Measurements from ENCODE around the gene PTPRK. TPM values are rescaled to one million over a fixed set of nuclear protein-coding genes. Genes with fewer than 3 reads are reported as not detected.

The PTPRK gene
- total RNA-seq, 2 donors from 2014 or later = 94.1 to 117 TPM

DNA sequence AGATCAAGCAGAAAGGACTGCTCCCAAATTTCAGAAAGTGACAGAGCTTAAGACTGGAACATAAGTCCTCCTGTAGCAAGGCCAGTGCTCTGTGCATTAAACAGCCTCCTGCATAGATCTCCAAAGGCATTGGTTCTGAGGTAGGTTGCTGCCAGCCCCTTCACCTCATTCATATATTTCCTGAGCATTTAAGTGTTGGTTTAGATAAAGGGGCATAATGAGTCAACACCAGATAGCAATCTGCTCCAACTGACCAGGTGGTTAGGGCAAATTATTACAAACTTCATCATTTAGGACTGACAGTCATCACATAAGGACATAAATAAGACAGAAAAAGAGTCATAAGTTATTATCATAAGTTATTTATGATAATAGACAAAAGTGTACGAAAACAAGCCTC, 10.7 kb downstream of the PTPRK start:
- Histone ChIP-seq H3K27ac (no peak overlapping the region), H3K9me3 (no peaks in the 10 kb centered on the region), H3K36me3 (no peaks in the 10 kb centered on the region), H3K4me1 (peaks cover 28% of the 10 kb centered on the region), H3K4me3 (no peak overlapping the region), H3K9ac (ENCODE audit: low read depth in 2 of 2, low read length in 2 of 2) (no peak overlapping the region), H3K27me3 (no peaks in the 10 kb centered on the region)
- TF ChIP-seq, protein P1, sequence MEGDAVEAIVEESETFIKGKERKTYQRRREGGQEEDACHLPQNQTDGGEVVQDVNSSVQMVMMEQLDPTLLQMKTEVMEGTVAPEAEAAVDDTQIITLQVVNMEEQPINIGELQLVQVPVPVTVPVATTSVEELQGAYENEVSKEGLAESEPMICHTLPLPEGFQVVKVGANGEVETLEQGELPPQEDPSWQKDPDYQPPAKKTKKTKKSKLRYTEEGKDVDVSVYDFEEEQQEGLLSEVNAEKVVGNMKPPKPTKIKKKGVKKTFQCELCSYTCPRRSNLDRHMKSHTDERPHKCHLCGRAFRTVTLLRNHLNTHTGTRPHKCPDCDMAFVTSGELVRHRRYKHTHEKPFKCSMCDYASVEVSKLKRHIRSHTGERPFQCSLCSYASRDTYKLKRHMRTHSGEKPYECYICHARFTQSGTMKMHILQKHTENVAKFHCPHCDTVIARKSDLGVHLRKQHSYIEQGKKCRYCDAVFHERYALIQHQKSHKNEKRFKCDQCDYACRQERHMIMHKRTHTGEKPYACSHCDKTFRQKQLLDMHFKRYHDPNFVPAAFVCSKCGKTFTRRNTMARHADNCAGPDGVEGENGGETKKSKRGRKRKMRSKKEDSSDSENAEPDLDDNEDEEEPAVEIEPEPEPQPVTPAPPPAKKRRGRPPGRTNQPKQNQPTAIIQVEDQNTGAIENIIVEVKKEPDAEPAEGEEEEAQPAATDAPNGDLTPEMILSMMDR (IDR thresholded peaks at IDR 0.05) = no peak
- intact Hi-C loops (cut with DNase I) = loop anchor here (10.0 kb wide), 1 partner anchor 175 kb away; no protein-coding TSS in a partner anchor
- DNase-seq = no peak

DNA sequence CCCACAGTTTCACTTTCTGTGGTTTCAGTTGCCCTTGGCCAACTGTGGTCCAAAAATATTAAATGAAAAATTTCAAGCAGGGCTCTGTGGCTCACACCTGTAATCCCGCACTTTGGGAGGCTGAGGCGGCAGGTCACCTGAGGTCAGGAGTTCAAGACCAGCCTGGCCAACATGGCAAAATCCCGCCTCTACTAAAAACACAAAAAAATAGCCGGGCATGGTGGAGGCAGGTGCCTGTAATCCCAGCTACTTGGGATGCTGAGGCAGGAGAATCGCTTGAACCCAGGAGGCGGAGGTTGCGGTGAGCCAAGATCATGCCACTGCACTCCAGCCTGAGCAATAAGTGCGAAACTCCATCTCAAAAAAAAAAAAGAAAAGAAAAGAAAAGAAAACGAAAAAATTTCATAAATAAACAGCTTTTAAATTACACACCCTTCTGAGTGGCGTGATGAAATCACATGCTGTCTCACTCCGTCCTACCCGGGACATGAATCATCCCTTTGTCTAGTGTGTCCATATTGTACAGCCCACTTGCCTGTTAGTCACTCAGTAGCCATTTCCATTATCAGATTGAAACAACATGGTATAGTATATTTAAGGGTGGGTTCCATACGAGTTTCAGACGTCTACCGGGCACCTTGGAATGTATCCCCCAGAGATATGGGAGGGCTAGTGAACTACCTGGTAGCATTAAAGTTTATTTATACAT, 11.7 kb downstream of the PTPRK start:
- H3K36me3 ChIP-seq = no peaks in the 10 kb centered on the region
- intact Hi-C loops (cut with DNase I) = no loop called here
- H3K4me3 ChIP-seq = no peak overlapping the region
- peaks cover 28% of the 10 kb centered on the region for H3K4me1 ChIP-seq
- no peak for DNase-seq
- H3K27me3 ChIP-seq = no peaks in the 10 kb centered on the region
- peak overlapping the region; percentile 78 for H3K27ac ChIP-seq
- no peak overlapping the region for H3K9ac ChIP-seq (ENCODE audit: low read depth in 2 of 2, low read length in 2 of 2)
- H3K9me3 ChIP-seq = no peaks in the 10 kb centered on the region
- TF ChIP-seq, protein P1 (IDR thresholded peaks at IDR 0.05) = no peak

DNA sequence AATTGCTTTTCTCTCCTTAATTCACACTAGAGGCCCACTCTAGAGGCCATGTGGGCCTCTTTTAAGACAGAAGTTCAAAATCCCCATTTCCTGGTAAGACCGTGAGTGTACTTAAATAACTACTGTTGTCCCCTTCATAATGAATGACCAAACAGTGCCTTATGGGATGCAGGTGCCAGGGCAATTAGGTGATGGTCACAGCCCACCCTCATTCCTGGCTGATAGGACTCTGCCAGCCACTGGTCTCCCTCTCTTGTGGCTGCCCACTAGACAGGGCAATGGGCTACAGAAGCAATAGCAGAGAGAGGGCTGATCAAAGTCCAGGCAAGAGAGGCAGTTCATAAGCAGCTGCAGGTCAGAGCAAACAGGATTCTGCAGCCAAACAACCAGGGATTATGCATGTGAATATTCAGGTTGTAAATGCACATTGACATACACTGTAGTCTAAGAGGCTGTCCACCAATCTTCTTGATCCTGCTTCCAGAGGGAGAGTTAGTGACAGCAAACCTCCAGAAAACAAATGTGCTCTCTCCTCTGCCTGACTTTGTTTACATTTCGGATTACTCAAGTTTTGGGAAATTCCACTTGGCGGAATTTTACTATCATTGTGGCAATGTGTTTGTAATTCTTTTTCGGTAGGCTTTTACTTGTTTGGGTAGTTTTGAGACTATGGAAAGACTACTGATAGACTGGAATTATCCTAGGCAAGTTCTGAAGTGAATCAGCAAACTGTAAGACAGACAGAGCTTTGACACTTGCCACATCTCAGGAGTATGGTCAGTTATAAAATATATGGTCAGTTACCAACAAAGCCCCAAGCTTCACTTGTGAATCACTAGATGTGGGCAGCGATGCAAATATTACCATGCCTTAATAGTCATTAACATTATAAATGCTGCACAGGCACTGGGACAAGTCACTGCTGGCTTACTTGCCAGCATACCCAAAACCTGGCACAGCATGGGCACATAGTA, 12.8 kb downstream of the PTPRK start:
- Histone ChIP-seq H3K27ac (peak overlapping the region; percentile 78), H3K36me3 (no peaks in the 10 kb centered on the region), H3K9me3 (no peaks in the 10 kb centered on the region), H3K9ac (ENCODE audit: low read depth in 2 of 2, low read length in 2 of 2) (peak overlapping the region in 1 of 2 donors; percentile 56), H3K4me3 (no peak overlapping the region), H3K4me1 (peaks cover 28% of the 10 kb centered on the region), H3K27me3 (no peaks in the 10 kb centered on the region)
- TF ChIP-seq, protein P1 (IDR thresholded peaks at IDR 0.05) = no peak
- DNase-seq = peak; percentile 74
- intact Hi-C loops (cut with DNase I) = no loop called here

DNA sequence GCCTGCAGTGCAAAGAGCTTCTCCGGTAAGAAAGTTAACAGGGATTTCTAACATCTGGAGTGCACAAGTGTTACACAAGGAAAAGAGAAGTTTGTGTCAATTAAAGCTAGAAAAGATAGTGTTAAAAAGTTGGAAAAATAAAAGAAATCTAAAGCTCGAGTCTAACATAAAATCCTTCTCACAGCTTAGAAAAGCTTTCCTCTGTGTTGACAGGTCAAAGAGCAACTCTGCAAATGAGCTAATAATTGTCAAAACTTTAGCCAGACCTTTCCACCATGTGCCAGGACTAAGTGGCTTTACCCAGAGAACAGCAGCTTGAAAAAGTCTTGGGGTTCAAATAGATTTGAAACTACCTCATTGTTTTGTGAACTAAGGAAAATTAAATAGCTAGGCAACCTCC, 14.8 kb downstream of the PTPRK start:
- Histone ChIP-seq H3K9ac (ENCODE audit: low read depth in 2 of 2, low read length in 2 of 2) (peak overlapping the region in 1 of 2 donors; percentile 70), H3K36me3 (no peaks in the 10 kb centered on the region), H3K9me3 (no peaks in the 10 kb centered on the region), H3K27ac (peak overlapping the region; percentile 72), H3K4me3 (no peak overlapping the region), H3K4me1 (peaks cover 21% of the 10 kb centered on the region), H3K27me3 (no peaks in the 10 kb centered on the region)
- no peak for DNase-seq
- TF ChIP-seq, protein P1 (IDR thresholded peaks at IDR 0.05) = no peak
- intact Hi-C loops (cut with DNase I) = no loop called here

DNA sequence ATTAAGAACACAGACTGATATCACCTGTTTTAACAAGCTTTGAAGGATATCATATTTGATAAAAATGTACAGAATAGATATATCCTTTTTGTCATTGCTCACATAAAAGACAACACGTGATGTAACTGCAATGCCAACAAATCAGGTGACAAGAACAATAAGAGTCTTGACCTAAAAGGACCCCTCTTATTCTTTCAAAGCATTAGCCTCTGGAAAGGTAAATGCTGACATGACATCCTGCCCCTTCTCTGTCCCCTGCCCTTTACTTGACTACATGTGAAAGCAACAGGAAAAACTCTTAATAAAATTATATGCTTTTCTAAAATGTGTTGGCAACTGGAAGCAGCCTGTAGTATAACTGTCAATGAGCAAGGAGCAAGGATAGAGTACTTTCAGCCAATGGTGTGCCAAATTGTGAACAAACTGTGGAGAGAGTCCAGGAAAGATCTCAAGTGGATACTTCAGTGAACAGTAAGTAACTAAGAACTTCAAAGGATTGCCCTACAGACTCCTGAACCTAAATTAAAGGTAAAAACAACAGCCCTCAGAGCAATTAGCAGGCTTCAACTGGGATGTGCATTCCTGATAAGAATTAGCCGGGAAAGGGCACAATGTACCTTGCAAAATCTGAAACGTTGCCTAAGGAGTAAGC, 16.3 kb downstream of the PTPRK start:
- Histone ChIP-seq H3K9me3 (no peaks in the 10 kb centered on the region), H3K4me3 (no peak overlapping the region), H3K36me3 (no peaks in the 10 kb centered on the region), H3K27ac (peak overlapping the region; percentile 72), H3K9ac (ENCODE audit: low read depth in 2 of 2, low read length in 2 of 2) (peak overlapping the region in 1 of 2 donors; percentile 42), H3K4me1 (peaks cover 22% of the 10 kb centered on the region), H3K27me3 (no peaks in the 10 kb centered on the region)
- DNase-seq = no peak
- TF ChIP-seq, protein P1 (IDR thresholded peaks at IDR 0.05) = no peak
- intact Hi-C loops (cut with DNase I) = no loop called here

Data from colonic mucosa (tissue), 4 donors.